Panc1 (cell line): ENCODE data around the gene GPR65. TPM values are rescaled to one million over a fixed set of nuclear protein-coding genes. Genes with fewer than 3 reads are reported as not detected.

Experiments used
- ATAC-seq: fragments of 200-7000 bp; cut with Tn5 transposase; 2 replicates; pipeline ENCODE4 v1.9.1; 2020; ENCODE audit warnings: mild to moderate bottlenecking, moderate library complexity
- BruUV-seq: library from RNA; stranded (reverse); fragments of 400-500 nt; replicated peaks from 2 replicates; lab custom pipeline; 2021; lab: Mats Ljungman, UMichigan
- CTCF ChIA-PET: fragments of 300-600 bp; sonication (Branson Sonifier 250); formaldehyde crosslinking; loops from one replicate; lab custom pipeline; 2022; ENCODE audit warnings: antibody characterized with exemption; lab: Charles Lee
- POLR2A ChIA-PET: fragments of 300-600 bp; sonication (Branson Sonifier 250); formaldehyde crosslinking; loops from one replicate; lab custom pipeline; 2022; ENCODE audit warnings: antibody characterized with exemption; lab: Charles Lee
- DNase-seq: peaks from one replicate; pipeline ENCODE4 v3.0.0-alpha.2; 2010; ENCODE audit warnings: low read depth, low spot score
- H3K27ac ChIP-seq: 2 replicates; pipeline ENCODE4 v1.5.1; 2011; ENCODE audit warnings: mild to moderate bottlenecking, low read length, inconsistent platforms
- H3K27me3 ChIP-seq: fragments of 200-500 bp; sonication (Bioruptor generic); 2 replicates; pipeline ENCODE4 v1.6.0; 2014; ENCODE audit warnings: low read length, inconsistent platforms; ENCODE audit not compliant: control insufficient read depth, insufficient read depth
- H3K36me3 ChIP-seq: fragments of 200-500 bp; sonication (Bioruptor generic); 2 replicates; pipeline ENCODE4 v1.5.1; 2014; ENCODE audit warnings: inconsistent platforms, mild to moderate bottlenecking, low read length, moderate library complexity; ENCODE audit not compliant: control insufficient read depth, insufficient read depth
- H3K4me1 ChIP-seq: 2 replicates; pipeline ENCODE4 v1.5.1; 2011; ENCODE audit warnings: inconsistent platforms, mild to moderate bottlenecking, low read length, moderate library complexity; ENCODE audit not compliant: control insufficient read depth, insufficient read depth
- H3K4me3 ChIP-seq, 2 experiments: 2 replicates each; pipeline ENCODE4 v1.5.1; 2011 to 2012; ENCODE audit warnings: low read depth in 2 of 2, low read length in 2 of 2, mild to moderate bottlenecking in 2 of 2, inconsistent platforms in 1 of 2, moderate library complexity in 1 of 2
- H3K9me3 ChIP-seq: fragments of 200-500 bp; sonication (Bioruptor generic); 2 replicates; pipeline ENCODE4 v1.5.1; 2014; ENCODE audit warnings: low read depth, mild to moderate bottlenecking, inconsistent platforms, low read length, moderate library complexity; ENCODE audit not compliant: control insufficient read depth, insufficient read depth
- CTCF ChIP-seq: fragments of 450-650 bp; IDR thresholded peaks from 2 replicates; pipeline ENCODE4 v1.5.1; 2017; ENCODE audit warnings: mild to moderate bottlenecking
- POLR2AphosphoS5 ChIP-seq: IDR thresholded peaks from 2 replicates; pipeline ENCODE4 v1.6.1; 2012; ENCODE audit warnings: mild to moderate bottlenecking, low read depth, low read length, moderate library complexity
- REST ChIP-seq, 2 experiments: IDR thresholded peaks; 2 replicates each; pipeline ENCODE4 v1.6.1; 2011 to 2012; ENCODE audit warnings: low read depth in 2 of 2, control low read depth in 1 of 2, low read length in 1 of 2, mild to moderate bottlenecking in 1 of 2, moderate library complexity in 1 of 2; ENCODE audit not compliant: insufficient read depth in 1 of 2
- SIN3A ChIP-seq: IDR thresholded peaks from 2 replicates; pipeline ENCODE4 v1.6.1; 2012; ENCODE audit warnings: low read depth, mild to moderate bottlenecking, low read length, moderate library complexity, borderline replicate concordance; ENCODE audit not compliant: insufficient read depth
- TCF7L2 ChIP-seq: IDR thresholded peaks from 2 replicates; pipeline ENCODE4 v1.6.1; 2011; ENCODE audit warnings: mild to moderate bottlenecking, low read depth, low read length, inconsistent platforms
- in situ Hi-C: cut with HindIII; loops from 2 replicates; pipeline ENCODE4 v1.10.0; 2016; ENCODE audit warnings: low sequenced_read_pairs, low pct_unique_long_range_greater_than_20kb
- intact Hi-C: fragments of 100-400 bp; cut with micrococcal nuclease; formaldehyde crosslinking; loops from one replicate; pipeline ENCODE4 v1.10.0; 2022; ENCODE audit not compliant: unreplicated experiment
- total RNA-seq: library from RNA; stranded (reverse); gene quantifications from one replicate; pipeline ENCODE4 v1.2.1, GENCODE V29; 2021; ENCODE audit not compliant: unreplicated experiment

The GPR65 gene
- total RNA-seq, 1 experiment from 2014 or later, result not detected

- H3K36me3 ChIP-seq, result no peaks in the 10 kb centered on the region
- no peak for ATAC-seq
- ChIA-PET POLR2A (no interaction called here), CTCF (no interaction called here)
- TF ChIP-seq SIN3A, result no peak
- TF ChIP-seq POLR2AphosphoS5, result no peak
- TF ChIP-seq REST (IDR thresholded peaks at IDR 0.05; ENCODE audit: insufficient read depth in 1 of 2, low read depth in 2 of 2, low read length in 1 of 2), result no peak
- no peak for TF ChIP-seq CTCF
- TF ChIP-seq TCF7L2, result no peak
- no peak overlapping the region for H3K27ac ChIP-seq
- no peaks in the 10 kb centered on the region for H3K27me3 ChIP-seq
- no peak for DNase-seq
- no peaks in the 10 kb centered on the region for H3K4me1 ChIP-seq
- H3K4me3 ChIP-seq, result no peak overlapping the region
- intact Hi-C loops (no loop called here), in situ Hi-C loops (no loop called here)
- no peaks in the 10 kb centered on the region for H3K9me3 ChIP-seq
- BruUV-seq, result no TSS peak
Observed at GRCh38 chr14:88007608-88008007, 2.7 kb downstream of the GPR65 start.

GRCh38 chr14:88008039-88008742, 3.3 kb downstream of the GPR65 start:
- no peaks in the 10 kb centered on the region for H3K36me3 ChIP-seq
- no peaks in the 10 kb centered on the region for H3K4me1 ChIP-seq
- DNase-seq (no peak), ATAC-seq (no peak)
- no peaks in the 10 kb centered on the region for H3K27me3 ChIP-seq
- intact Hi-C loops (no loop called here), in situ Hi-C loops (no loop called here)
- ChIA-PET CTCF (no interaction called here), POLR2A (no interaction called here)
- no peak overlapping the region for H3K27ac ChIP-seq
- H3K4me3 ChIP-seq, result no peak overlapping the region
- H3K9me3 ChIP-seq, result no peaks in the 10 kb centered on the region
- TF ChIP-seq CTCF (no peak), POLR2AphosphoS5 (no peak), TCF7L2 (no peak), SIN3A (no peak), REST (IDR thresholded peaks at IDR 0.05; ENCODE audit: insufficient read depth in 1 of 2, low read depth in 2 of 2, low read length in 1 of 2) (no peak)
- BruUV-seq, result no TSS peak
